GM11168 (cell line): ENCODE measurements around the gene LGALS3BP.
"Not testable (repeated sequence)": the region's sequence is repeated elsewhere in the genome, so short reads cannot be mapped to it uniquely, and the experiment has no call there.

ENCODE experiments used
- in situ Hi-C: fragments of 300-500 bp; cut with MboI; formaldehyde crosslinking; loops from one replicate; pipeline ENCODE4 v1.12.0; 2022; ENCODE audit warnings: low sequenced_read_pairs; ENCODE audit not compliant: unreplicated experiment

LGALS3BP gene

GRCh38 chr17:78979780-78980623, at the start of gene LGALS3BP:
Gene LGALS3BP (minus strand): TSS chr17:78979923. CDS start chr17:78977191, 2,732 bp downstream.
- in situ Hi-C loops: no loop called here

DNA sequence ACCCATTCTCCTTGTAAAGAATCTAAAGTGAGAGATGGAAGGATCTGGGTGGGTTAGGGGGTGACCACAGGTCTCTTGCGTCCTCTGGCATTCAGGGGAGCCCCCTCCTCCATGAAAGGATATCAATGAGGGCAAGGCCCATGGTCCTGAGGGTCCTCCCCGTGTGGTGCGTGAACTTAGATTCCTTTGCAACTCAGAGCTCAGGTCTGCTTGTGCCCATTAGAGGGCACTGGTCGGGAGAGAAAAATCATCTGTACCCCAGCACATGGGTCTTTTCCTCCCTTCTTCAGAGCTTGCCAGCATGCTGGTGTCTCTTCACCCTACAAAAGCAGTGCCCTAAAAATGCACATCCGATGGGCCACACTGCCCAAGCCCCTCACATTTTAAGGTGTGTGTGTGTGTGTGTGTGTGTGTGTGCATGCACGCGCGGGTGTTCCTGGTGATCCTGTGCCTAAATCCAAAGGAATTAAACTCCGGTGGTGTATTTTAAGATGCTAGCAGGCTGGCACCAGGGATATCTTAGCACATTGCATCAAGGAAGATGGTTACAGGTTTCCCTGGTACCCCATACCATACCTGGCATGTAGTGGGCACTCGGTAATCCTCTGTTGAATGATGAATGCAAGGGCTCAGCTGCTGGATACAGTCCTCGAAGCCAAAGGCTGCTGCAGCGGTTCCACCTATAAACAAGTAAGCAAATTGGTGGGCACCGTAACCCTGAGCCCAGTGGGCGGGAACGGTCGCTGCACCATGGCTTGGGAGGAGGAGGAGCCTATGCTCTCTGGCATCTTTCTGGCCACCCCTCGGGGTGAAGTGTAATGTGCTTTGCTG, 49.0 kb upstream of the LGALS3BP start:
- in situ Hi-C loops: no loop called here

GRCh38 chr17:79027925-79028491, 48.3 kb upstream of the LGALS3BP start:
- in situ Hi-C loops: no loop called here

- in situ Hi-C loops: no loop called here
Measured at GRCh38 chr17:79027274-79027924, 47.7 kb upstream of the LGALS3BP start.

DNA sequence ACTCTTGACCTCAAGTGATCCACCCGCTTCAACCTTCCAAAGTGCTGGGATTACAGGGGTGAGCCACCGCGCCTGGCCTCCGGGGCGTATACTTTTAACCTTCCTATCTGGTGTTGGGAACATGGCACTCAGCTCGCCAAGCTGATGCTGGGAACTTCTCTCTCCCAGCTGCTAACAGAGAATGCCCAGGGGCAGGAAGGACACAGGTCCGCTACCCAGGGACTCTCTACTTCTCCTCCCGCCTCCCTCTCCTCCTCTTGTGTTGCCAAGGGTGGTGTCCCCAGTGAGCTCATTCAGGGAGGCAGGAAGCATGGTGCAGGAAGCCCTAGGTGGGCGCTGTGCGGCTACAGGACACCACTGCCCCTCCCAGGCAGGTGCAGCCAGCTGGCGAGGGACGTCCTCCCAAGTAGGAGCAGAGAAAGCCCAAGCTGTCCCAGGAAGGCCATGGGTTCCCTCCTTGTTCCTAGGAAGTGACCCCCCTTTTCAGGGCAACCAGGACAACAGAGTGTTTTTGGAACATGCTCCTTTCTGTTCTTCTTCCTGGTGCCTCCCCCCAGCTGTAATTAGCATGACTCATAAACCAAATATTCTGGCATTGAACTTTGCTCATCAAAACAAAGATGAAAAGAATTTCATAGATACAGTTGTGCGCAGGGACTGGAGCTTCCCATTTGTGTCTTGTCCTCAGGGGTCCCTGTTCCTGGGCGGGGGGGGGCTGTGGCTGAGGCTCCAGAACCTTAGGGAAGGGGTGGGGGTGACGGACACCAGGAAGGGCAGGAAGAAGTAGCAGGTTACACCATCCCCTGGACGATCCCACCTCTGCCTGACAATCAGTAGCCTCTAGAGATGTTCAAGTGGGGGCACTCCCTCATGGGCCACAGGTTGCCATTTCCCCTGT, 46.9 kb upstream of the LGALS3BP start:
- in situ Hi-C loops: no loop called here

- in situ Hi-C loops: no loop called here
Measured at GRCh38 chr17:79024901-79025737, 45.4 kb upstream of the LGALS3BP start.

DNA sequence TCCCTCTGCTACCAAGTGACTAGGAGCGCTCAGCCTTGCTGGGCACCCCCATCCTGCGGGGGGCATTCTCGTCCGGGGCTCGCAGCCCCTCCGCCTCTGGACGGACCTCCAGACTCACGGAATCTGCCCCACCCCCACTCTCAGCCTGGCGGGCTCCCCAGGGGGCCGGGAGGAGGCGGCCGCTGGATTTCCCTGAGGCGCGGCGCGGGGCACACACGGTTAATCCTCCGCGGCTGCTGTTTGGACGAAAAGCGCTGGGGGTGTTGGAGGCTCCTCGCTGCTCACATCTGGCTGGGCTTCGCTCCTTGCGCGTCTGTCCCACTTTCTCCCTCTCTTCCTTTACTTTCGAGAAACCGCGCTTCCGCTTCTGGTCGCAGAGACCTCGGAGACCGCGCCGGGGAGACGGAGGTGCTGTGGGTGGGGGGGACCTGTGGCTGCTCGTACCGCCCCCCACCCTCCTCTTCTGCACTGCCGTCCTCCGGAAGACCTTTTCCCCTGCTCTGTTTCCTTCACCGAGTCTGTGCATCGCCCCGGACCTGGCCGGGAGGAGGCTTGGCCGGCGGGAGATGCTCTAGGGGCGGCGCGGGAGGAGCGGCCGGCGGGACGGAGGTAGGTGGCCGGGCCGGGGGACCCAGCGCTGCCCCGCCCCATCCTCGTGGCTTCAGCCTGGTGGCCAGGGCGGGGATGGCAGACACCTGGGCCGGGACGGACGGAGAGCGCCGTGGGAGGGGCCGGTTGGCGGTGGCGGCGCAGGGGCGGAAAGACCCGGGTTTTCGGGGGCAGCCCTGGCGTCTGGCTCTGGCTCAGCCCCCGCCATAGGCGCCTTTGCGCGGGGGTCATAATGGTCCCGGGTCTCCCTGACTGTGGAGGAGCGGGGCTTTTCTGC, 44.4 kb upstream of the LGALS3BP start, which contains the start of gene C1QTNF1:
C1QTNF1 (plus strand) TSS at position 284 of the 886 bp plus-strand sequence. CDS start 19,800 bp downstream, outside the sequence.
- in situ Hi-C loops: no loop called here

DNA sequence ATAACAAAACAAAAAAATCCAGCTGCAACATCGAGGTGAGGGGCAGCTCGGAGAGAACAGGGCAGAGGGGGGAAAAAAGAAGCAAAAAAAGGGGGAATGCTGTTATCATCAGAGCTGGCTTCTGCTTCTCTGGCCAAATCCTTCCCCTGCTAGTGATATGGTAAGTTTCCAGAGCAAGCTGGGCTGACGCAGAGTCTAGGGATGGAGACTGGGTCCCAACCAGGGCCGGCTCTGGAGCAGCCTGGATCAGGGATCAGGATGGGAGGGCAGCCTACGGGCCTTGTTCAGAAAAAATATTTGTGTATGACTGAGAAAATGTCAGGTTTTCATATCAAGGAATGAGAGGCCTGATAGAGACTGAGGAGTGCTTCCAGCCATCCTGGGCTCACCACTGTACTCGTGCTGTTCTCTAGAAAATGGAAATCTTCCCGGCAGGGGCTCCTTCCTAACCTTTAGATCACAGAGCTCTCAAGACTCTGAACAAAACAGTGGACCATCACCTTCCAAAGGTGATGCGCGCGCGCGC, 43.5 kb upstream of the LGALS3BP start:
- in situ Hi-C loops: no loop called here

DNA sequence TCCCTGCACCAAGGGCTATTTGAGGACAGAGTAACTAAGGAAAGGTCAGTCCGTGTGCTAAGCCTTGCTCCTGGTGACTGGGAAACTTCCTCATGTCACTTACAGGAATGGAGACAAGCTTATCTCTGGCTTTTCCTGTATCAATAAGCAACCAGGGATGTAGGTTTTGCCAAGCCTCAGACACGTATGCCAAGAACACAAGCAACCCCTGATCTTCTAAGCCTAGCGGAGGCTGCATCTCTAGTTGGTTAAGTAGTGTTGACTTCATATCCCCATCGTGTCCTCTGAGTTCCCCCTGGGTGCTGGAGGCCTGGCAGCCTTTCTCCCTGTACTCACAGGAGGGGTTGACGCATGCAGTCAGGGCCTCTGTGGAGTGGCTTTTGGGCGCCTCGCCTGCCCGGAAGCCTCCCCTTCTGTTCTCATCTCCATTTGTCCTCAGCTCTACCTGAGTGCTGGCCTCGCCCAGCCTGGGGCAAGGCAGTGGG, 42.8 kb upstream of the LGALS3BP start:
- in situ Hi-C loops: no loop called here

DNA sequence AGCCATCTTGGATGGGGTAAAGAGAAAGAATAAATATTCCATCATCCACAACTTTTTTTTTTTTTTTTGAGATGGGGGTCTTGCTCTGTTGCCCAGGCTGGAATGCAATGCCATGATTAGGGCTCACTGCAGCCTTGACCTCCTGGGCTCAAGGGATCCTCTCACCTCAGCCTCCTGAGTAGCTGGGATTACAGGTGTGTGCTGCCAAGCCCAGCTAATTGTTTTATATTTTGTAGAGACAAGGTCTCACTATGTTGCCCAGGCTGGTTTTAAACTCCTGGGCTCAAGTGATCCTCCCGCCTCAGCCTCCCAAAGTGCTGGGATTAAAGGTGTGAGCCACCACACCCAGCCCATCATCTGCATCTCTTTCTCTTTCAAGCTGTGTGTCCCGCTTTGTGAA, 42.2 kb upstream of the LGALS3BP start:
- in situ Hi-C loops: not testable (repeated sequence)

GRCh38 chr17:79020631-79021301, 41.0 kb upstream of the LGALS3BP start:
- in situ Hi-C loops: no loop called here

DNA sequence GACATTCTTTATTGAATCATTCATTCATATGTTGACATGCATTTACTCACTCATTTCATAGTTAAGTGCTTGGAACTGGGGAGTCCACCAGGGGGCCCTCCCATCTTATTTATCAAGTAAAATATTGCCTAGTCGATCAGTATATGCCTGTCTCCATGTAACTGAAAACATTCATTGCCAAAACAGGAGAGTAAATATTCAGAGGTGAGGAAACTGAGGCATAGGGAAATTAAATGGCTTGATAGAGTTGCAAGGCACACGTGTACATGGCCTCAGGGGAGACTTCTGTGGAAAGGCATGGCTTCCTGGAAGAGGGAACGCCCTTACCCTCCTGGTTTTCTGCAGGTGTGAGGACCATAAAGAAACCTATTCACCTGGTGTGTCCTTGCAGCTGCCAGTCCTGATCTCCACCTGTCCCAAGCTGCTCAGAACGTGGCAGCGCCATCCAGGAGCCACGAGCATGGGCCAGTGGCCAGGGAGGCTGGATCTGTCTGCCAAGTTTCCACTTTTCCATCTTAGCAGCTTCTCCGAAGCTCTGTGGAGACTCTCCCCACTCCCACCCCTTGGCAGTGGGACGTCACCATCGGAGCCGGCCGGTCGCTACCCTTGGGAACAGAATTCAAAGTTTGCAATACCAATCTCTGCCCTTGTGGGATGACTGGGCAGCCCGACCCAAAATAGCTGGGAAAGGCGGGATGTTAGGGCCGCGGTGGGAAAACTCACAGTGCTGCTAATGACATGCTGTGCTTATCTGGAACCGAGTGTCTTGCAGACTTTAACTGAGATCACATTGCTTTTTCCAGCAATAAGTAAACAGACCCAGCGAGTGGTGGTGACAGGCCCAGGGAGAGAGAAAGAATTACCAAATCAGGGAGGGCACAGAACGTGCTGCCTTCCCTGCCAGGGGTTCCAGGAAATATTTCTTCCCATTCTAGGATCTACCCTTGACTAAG, 40.2 kb upstream of the LGALS3BP start:
- in situ Hi-C loops: no loop called here

- in situ Hi-C loops: no loop called here
Measured at GRCh38 chr17:79019261-79019631, 39.5 kb upstream of the LGALS3BP start.

GRCh38 chr17:79018370-79018695, 38.6 kb upstream of the LGALS3BP start:
- in situ Hi-C loops: no loop called here

DNA sequence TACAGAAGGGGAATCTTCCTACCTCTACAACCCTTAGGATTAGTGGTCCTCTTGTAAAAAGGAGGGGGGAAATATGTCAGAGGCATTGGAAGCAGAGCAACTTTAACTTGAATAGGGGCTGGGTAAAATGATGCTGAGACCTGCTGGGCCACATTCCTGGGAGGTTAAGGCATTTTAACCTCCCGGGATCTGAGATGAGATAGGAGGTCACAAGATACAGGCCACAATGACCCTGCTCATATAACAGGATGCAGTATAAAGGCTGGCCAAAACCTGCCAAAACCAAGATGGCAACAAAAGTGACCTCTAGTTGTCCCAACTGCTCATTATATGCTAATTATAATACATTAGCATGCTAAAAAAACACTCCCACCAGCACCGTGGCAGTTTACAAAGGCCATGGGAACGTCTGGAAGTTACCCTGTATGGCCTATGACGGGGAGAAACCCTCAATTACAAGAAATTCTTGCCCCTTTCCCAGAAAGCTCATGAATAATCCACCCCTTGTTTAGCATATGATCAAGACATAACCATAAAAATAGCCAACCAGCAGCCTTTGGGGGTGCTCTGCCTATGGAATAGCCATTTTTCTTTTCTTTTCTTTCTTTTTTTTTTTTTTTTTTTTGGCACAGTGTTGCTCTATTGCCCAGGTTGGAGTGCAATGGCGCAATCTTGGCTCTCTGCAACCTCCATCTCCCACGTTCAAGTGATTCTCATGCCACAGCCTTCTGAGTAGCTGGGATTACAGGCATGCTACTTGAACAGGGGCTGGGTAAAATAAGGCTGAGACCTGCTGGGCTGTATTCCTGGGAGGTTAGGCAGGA, 38.0 kb upstream of the LGALS3BP start:
- in situ Hi-C loops: no loop called here
